GM18508 (cell line): ENCODE data around the gene CENPV.
"Not testable (repeated sequence)": the region's sequence is repeated elsewhere in the genome, so short reads cannot be mapped to it uniquely, and the experiment has no call there.

Source experiments
- ATAC-seq: cut with Tn5 transposase; IDR thresholded peaks from one replicate; pipeline ENCODE4 v1.9.1; 2021; ENCODE audit warnings: moderate number of reproducible peaks; ENCODE audit not compliant: insufficient read depth, unreplicated experiment

The CENPV gene

GRCh38 chr17:16353317-16354174, at the start of gene CENPV:
TSS of gene CENPV (minus strand) at chr17:16353469. CDS start at chr17:16353436, 33 bp downstream.
- ATAC-seq: no peak

- peak; percentile 61 for ATAC-seq
These were observed 45.3 kb upstream of the CENPV start for GRCh38 chr17:16398270-16399267.

GRCh38 chr17:16396693-16397092, 43.4 kb upstream of the CENPV start:
- ATAC-seq: not testable (repeated sequence)

GRCh38 chr17:16395887-16396286, 42.6 kb upstream of the CENPV start:
- not testable (repeated sequence) for ATAC-seq

GRCh38 chr17:16392491-16392890, 39.2 kb upstream of the CENPV start:
- ATAC-seq: not testable (repeated sequence)

- ATAC-seq: no peak
These were observed 38.2 kb upstream of the CENPV start for GRCh38 chr17:16391451-16391850.

GRCh38 chr17:16386126-16386507, 32.8 kb upstream of the CENPV start:
- not testable (repeated sequence) for ATAC-seq

- no peak for ATAC-seq
These were observed 31.3 kb upstream of the CENPV start for GRCh38 chr17:16384557-16384956.

- no peak for ATAC-seq
These were observed 30.6 kb upstream of the CENPV start for GRCh38 chr17:16383772-16384287.

- ATAC-seq: no peak
These were observed 29.9 kb upstream of the CENPV start for GRCh38 chr17:16383216-16383615.

GRCh38 chr17:16381496-16381820, 28.2 kb upstream of the CENPV start:
- no peak for ATAC-seq

GRCh38 chr17:16380640-16381495, 27.6 kb upstream of the CENPV start, which contains the start of gene UBB:
TSS of gene UBB (plus strand) at chr17:16381091. CDS start at chr17:16381908, 817 bp downstream.
- peak; percentile 70 for ATAC-seq

GRCh38 chr17:16379654-16380053, 26.4 kb upstream of the CENPV start:
- ATAC-seq: no peak

GRCh38 chr17:16378636-16379282, 25.5 kb upstream of the CENPV start:
- no peak for ATAC-seq

- ATAC-seq: no peak
These were observed 24.7 kb upstream of the CENPV start for GRCh38 chr17:16377941-16378341.

GRCh38 chr17:16374146-16374938, 21.1 kb upstream of the CENPV start:
- no peak for ATAC-seq

- ATAC-seq: no peak
These were observed 18.5 kb upstream of the CENPV start for GRCh38 chr17:16371742-16372141.

- ATAC-seq: no peak
These were observed 11.4 kb upstream of the CENPV start for GRCh38 chr17:16364625-16365024.
